Activated CD4-positive, alpha-beta T cell treated with anti-CD3 and anti-CD28 coated beads for 48 hours (primary cell): ENCODE data around the gene ADCK1.
A peak's percentile ranks its signal among the peaks of the same experiment; 100 is the strongest.
"Not testable (repeated sequence)": the region's sequence is repeated elsewhere in the genome, so short reads cannot be mapped to it uniquely, and the experiment has no call there.

Experiments used
- DNase-seq: peaks from one replicate; pipeline ENCODE4 v3.0.0-alpha.2; 2020

ADCK1 gene

GRCh38 chr14:77812028-77812427, 12.1 kb downstream of the ADCK1 start:
- DNase-seq = no peak

- DNase-seq = not testable (repeated sequence)
Observed at GRCh38 chr14:77812682-77813081, 12.8 kb downstream of the ADCK1 start.

GRCh38 chr14:77822307-77822706, 22.4 kb downstream of the ADCK1 start:
- no peak for DNase-seq

- no peak for DNase-seq
Observed at GRCh38 chr14:77822741-77823140, 22.8 kb downstream of the ADCK1 start.

GRCh38 chr14:77823378-77823777, 23.5 kb downstream of the ADCK1 start:
- no peak for DNase-seq

- DNase-seq = no peak
Observed at GRCh38 chr14:77825895-77826519, 26.1 kb downstream of the ADCK1 start.

- no peak for DNase-seq
Observed at GRCh38 chr14:77830692-77831091, 30.8 kb downstream of the ADCK1 start.

- no peak for DNase-seq
Observed at GRCh38 chr14:77832297-77832696, 32.4 kb downstream of the ADCK1 start.

GRCh38 chr14:77837926-77838325, 38.0 kb downstream of the ADCK1 start:
- DNase-seq = no peak

GRCh38 chr14:77838831-77839511, 39.1 kb downstream of the ADCK1 start:
- DNase-seq = no peak

- DNase-seq = no peak
Observed at GRCh38 chr14:77843195-77843594, 43.3 kb downstream of the ADCK1 start.

- DNase-seq = no peak
Observed at GRCh38 chr14:77843651-77844050, 43.7 kb downstream of the ADCK1 start.

- DNase-seq = no peak
Observed at GRCh38 chr14:77844802-77845201, 44.9 kb downstream of the ADCK1 start.

GRCh38 chr14:77848031-77848430, 48.1 kb downstream of the ADCK1 start:
- no peak for DNase-seq

GRCh38 chr14:77849711-77850110, 49.8 kb downstream of the ADCK1 start:
- DNase-seq = no peak

- DNase-seq = no peak
Observed at GRCh38 chr14:77853919-77854318, 54.0 kb downstream of the ADCK1 start.

- DNase-seq = no peak
Observed at GRCh38 chr14:77856941-77857340, 57.0 kb downstream of the ADCK1 start.

- no peak for DNase-seq
Observed at GRCh38 chr14:77859934-77860570, 60.1 kb downstream of the ADCK1 start.

- DNase-seq = no peak
Observed at GRCh38 chr14:77861201-77861600, 61.3 kb downstream of the ADCK1 start.

- peak; percentile 86 for DNase-seq
Observed at GRCh38 chr14:77862154-77862786, 62.4 kb downstream of the ADCK1 start.

- no peak for DNase-seq
Observed at GRCh38 chr14:77864085-77864484, 64.2 kb downstream of the ADCK1 start.

- DNase-seq = no peak
Observed at GRCh38 chr14:77864580-77864979, 64.7 kb downstream of the ADCK1 start.

GRCh38 chr14:77865455-77865854, 65.5 kb downstream of the ADCK1 start:
- DNase-seq = no peak

GRCh38 chr14:77866932-77867331, 67.0 kb downstream of the ADCK1 start:
- no peak for DNase-seq
